A204.1 (cell line): Measurements from ENCODE around the gene B2M.
"Not testable (repeated sequence)": the region's sequence is repeated elsewhere in the genome, so short reads cannot be mapped to it uniquely, and the experiment has no call there.

ENCODE experiments used
- FAIRE-seq: peaks from 2 replicates; lab custom pipeline; 2012; peaks lifted over from hg19 to GRCh38; lab: Jason Lieb, UNC

B2M gene

GRCh38 chr15:44726568-44727484 is 15.5 kb downstream of the B2M start:
- FAIRE-seq = no peak

DNA sequence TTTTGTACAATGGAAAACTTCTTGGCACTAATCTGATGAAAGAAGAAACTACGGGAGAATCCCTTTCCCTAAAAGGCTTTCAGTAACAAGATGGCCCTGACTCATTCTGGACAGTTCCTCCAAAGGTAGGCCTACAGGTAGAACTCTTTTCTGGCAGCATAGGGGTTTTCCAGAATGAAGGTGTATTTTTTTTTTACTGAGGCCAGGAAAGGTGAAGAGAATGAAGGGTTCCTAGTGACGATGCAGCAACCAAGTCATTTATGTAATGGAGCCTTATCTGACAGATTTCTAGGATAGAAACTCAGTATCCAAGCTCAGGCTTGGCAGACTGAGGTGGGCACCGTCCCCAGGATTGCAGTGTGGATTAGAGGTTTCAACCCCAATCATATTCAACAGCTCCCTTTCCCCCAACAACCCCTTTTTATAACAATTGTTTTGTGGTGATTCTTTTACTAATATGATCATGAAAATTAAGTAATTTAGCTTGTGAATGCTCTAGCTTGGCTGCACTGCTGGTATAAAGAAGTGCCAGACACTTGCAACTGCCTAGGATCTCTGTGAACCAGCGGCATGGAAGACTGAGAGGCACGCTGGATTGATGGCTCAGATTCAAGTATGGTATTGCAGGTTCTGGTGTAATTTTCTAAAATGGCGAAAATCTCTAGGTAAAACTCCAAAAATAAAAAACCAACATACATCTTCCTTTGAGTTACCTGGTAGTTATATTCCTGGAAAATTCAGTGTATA is 16.3 kb downstream of the B2M start:
- no peak for FAIRE-seq

GRCh38 chr15:44728232-44728575 is 16.9 kb downstream of the B2M start:
- not testable (repeated sequence) for FAIRE-seq

- FAIRE-seq = peak; percentile 99
These were observed 17.5 kb downstream of the B2M start for GRCh38 chr15:44728576-44729407.

- no peak for FAIRE-seq
These were observed 18.3 kb downstream of the B2M start for GRCh38 chr15:44729408-44730127.

DNA sequence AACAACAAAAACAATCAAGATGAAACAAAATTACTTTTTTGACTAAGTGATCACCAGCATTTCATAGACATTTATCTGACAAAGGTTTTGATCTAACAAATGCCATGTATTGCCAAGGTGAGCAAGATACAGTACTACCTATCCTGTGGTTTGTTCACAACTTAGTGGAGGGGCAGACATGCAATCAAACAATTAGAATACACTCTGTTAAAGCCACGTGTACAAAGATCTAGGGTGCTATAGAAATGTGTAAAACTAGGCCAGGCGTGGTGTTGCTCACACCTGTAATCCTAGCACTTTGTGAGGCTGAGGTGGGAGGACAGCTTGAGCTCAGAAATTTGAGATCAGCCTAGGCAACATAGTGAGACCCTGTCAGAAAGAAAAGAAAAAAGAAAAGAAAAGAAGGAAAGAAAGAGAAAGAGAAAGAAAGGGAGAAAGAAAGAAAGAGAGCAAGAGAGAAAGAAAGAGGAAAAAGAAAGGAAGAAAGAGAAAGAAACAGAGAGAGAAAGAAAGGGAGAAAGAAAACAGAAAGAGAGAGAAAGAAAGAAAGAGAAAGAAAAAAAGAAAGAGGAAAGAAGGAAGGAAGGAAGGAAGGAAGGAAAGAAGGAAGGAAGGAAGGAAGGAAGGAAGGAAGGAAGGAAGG is 23.6 kb downstream of the B2M start:
- FAIRE-seq = no peak

DNA sequence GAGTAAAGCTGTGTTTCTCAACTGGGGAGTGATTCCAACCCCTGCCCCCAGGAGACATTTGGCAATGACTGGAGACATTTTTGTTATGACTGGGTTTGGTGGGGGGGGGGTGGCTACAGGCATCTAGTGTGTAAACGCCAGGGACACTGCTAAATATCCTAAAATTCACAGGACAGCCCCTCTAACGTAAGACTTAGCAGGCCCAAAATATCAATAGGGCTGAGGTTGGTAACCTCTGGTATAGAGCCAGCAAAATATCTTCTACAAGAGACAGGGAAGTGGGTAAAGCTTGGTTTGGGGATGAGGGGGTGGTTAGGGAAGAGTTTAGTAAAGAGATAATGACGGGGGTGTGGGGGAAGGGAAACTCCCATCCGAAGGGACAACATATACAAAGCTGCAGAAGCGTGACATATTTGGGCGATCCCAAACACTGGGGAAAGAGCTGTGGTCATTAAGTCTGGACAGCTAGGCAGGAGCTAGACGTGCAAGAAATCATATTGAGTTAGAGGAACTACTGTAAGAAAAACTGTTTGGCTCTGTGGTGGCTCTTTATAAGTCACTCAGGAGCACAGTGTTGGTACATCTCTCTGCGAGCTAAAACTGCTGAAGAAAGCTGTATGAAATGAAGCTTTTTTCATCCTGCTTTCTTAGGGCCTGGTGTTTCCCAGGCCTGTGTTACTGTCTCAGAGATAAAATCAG is 24.3 kb downstream of the B2M start:
- no peak for FAIRE-seq

DNA sequence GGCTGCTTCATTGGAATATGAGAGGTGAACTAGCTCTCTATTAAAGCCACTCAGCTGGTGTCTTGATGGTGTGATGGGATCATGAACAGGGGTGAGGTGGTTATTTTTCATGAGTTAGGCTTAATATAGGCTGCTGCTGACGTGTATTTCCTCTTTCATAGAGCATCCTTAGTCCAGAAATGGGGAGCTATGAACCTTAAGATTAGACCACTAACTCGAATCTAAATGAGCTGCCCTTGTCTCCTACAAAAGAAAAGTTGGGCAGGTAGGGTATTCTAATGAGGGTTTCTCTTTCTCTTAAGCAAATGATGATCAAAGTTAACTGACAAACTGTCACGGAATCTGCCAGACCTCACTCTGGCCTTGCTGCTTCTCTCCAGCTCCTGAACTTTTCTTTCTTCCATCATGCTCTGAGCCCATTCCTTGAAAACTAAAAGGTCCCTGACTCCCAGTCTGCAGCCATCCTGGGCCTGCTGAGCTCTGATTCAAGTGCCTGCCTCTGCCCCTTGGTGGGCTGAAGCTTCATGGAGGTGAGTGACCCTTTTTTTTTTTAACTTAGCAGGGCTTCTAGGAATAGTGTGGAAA is 25.0 kb downstream of the B2M start, which contains the start of gene TRIM69:
TRIM69 (plus strand) TSS at position 348 of the 585 bp plus-strand sequence; CDS start at position 525, 177 bp downstream.
- no peak for FAIRE-seq

DNA sequence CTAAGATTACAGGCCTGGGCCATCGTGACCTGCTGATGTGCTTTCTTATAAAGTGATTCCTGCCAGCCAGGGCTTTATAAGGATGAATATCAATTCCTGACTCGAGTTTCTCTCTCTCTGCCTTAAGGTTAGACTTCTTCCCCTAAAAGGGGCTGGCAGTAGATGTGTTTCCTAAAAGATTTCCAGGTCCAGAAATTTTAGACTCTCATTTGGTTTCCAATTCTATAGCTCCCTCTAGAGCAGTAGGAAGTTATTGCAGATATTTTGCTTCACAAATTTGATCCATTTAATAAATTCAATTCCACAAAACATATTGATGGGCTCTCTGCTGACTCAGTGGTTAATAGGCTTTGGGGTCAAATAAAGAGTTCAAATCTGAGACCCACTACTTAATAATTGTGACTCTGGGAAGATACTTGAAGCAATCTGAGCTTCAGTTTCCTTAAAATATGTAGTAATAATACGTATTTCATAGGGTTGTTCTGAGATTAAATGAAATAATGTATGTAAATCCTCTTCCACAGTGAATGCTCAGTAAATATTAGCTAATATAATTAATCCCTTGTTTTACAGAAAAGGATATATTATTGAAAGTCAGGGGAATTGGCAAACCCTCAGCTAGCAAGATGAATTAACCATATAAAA is 27.1 kb downstream of the B2M start:
- peak; percentile 83 for FAIRE-seq

DNA sequence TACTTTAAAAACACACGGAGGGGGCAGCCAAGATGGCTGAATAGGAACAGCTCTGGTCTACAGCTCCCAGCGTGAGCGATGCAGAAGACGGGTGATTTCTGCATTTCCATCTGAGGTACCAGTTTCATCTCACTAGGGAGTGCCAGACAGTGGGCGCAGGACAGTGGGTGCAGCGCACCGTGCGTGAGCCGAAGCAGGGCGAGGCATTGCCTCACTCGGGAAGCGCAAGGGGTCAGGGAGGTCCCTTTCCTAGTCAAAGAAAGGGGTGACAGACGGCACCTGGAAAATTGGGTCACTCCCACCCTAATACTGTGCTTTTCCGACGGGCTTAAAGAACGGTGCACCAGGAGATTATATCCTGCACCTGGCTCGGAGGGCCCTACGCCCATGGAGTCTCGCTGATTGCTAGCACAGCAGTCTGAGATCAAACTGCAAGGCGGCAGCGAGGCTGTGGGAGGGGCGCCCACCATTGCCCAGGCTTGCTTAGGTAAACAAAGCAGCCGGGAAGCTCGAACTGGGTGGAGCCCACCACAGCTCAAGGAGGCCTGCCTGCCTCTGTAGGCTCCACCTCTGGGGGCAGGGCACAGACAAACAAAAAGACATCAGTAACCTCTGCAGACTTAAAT is 28.0 kb downstream of the B2M start:
- not testable (repeated sequence) for FAIRE-seq

DNA sequence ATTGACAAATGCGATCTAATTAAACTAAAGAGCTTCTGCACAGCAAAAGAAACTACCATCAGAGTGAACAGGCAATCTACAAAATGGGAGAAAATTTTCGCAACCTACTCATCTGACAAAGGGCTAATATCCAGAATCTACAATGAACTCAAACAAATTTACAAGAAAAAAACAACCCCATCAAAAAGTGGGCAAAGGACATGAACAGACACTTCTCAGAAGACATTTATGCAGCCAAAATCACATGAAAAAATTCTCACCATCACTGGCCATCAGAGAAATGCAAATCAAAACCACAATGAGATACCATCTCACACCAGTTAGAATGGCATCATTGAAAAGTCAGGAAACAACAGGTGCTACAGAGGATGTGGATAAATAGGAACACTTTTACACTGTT is 32.1 kb downstream of the B2M start:
- FAIRE-seq = not testable (repeated sequence)

DNA sequence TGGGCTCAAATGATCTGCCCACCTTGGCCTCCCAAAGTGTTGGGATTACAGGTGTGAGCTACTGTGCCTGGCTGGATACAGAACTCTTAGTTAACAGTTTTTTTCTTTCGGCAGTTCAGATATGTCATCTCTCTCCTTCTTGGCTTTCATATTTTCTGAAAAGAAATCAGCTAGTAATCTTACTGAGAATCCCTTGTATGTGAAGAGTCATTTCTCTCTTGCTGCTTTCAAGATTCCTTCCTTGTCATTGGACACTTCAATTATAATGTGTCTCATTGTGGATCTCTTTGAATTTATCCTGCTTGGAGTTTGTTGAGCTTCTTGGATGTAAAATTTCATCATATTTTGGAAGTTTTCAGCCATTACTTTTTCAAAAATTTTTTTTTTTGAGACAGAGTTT is 42.0 kb downstream of the B2M start:
- FAIRE-seq = no peak

DNA sequence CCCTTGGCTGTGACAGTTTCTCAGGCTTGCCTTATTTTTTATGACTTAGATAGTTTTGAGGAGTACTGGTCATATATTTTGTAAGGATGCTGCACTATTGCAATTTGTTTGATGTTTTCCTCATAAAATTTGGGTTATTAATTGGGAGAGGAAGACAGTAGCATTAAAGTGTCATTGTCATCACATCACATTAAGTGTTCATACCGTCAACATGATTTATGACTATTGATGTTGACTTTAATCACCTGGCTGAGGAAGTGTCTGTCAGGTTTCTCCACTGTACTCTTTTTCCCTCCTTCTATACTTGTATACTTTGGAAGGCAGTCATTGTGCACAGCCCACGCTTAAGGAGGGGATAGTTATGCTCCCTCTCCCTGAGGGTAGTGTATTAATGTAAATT is 51.9 kb downstream of the B2M start:
- FAIRE-seq = no peak

DNA sequence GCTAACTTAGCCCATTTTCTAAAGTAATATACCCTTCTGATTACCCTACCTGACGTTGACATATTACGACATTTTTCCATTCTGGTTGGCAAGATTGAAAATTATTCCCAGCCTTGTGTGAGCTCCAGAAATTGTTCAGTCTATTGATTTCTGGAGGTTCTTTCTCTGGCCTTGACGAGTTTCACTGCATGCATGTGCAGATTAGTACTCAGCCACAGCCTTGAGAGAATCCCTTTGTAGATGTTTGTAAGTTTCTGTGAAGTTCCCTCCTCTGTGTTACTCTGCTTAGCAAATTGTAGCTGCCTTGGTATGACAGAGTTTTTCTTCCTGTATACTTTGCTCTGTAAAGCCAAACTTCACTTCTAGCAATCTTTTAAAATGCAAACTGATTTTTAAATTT is 52.5 kb downstream of the B2M start:
- FAIRE-seq = no peak

- FAIRE-seq = no peak
These were observed 53.7 kb downstream of the B2M start for GRCh38 chr15:44765036-44765435.
